Subcutaneous abdominal adipose tissue (tissue), 5 donors: ENCODE measurements around the gene CTNNBL1.

ENCODE experiments used
- H3K27ac ChIP-seq: one replicate; pipeline ENCODE4 v1.7.0; 2013; ENCODE audit warnings: low read depth, mild to moderate bottlenecking, inconsistent platforms, low read length, moderate library complexity
- H3K27me3 ChIP-seq, 5 donors: one replicate each; pipeline ENCODE4 v1.7.0; 2013; ENCODE audit warnings: low read length in 5 of 5, inconsistent platforms in 1 of 5; ENCODE audit not compliant: control insufficient read depth in 5 of 5, insufficient read depth in 4 of 5
- H3K36me3 ChIP-seq, 5 donors: one replicate each; pipeline ENCODE4 v1.7.0; 2013; ENCODE audit warnings: low read length in 5 of 5; ENCODE audit not compliant: control insufficient read depth in 5 of 5, insufficient read depth in 5 of 5
- H3K4me1 ChIP-seq, 5 donors: one replicate each; pipeline ENCODE4 v1.7.0; 2013; ENCODE audit warnings: low read length in 5 of 5, mild to moderate bottlenecking in 3 of 5, moderate library complexity in 1 of 5; ENCODE audit not compliant: control insufficient read depth in 5 of 5, insufficient read depth in 5 of 5
- H3K4me3 ChIP-seq, 5 donors: one replicate each; pipeline ENCODE4 v1.7.0; 2013; ENCODE audit warnings: low read length in 5 of 5, low read depth in 1 of 5
- H3K9ac ChIP-seq, 5 donors: one replicate each; pipeline ENCODE4 v1.7.0; 2013; ENCODE audit warnings: low read length in 5 of 5, mild to moderate bottlenecking in 4 of 5, moderate library complexity in 3 of 5
- H3K9me3 ChIP-seq, 5 donors: one replicate each; pipeline ENCODE4 v1.7.0; 2013; ENCODE audit warnings: low read length in 5 of 5; ENCODE audit not compliant: control insufficient read depth in 5 of 5
- donor health status: healthy.
- donor health status: healthy.
- donor health status: healthy.
- donor health status: healthy.
- donor health status: healthy.

CTNNBL1 gene

GRCh38 chr20:37733416-37733815 lies 39.6 kb downstream of the CTNNBL1 start:
- Histone ChIP-seq H3K27me3 (no peaks in the 10 kb centered on the region), H3K9ac (no peak overlapping the region), H3K27ac (no peak overlapping the region), H3K9me3 (no peaks in the 10 kb centered on the region), H3K4me3 (no peak overlapping the region), H3K4me1 (peaks cover 0 to 15% (median 3%) of the 10 kb centered on the region in 5 donors), H3K36me3 (peaks cover 19 to 33% (median 29%) of the 10 kb centered on the region in 5 donors)

DNA sequence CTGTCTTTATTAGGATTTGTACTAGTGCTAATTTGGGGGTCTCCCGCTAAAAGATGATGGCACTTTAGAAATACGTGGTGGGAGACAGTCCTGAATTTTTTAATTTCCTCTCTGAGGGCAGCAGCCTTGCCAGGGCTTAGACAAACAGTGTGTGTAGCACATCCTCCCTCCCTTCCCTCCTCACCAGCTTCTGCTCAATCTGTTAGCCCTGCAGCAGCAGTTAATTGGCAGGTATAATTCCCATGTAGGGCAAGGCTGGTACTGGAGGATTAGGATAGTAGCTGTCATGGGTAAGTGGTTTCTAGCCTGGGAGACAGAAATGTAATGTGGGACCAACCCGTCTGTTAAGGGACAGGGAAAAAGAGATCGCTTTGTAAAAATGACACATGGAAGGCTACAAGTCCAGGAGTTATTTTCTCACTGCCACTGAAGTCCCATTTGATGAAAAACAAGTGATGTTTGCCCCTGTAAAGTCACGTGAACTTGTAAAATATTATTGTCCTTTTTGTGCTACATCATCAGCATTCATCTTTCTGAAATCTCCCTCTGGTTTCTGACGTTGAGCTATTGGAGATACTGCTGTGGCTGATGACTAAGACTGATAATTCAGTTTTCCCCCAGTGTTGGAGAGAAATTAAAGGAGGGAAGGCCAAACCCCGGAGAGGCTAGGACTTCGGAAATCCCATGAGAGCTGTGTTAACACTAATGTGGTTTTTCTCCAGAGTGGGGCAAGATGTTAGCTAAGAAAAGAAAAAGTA lies 40.6 kb downstream of the CTNNBL1 start:
- no peaks in the 10 kb centered on the region for H3K9me3 ChIP-seq
- H3K36me3 ChIP-seq = peaks cover 25 to 42% (median 34%) of the 10 kb centered on the region in 5 donors
- H3K27ac ChIP-seq = no peak overlapping the region
- H3K4me3 ChIP-seq = no peak overlapping the region
- no peak overlapping the region for H3K9ac ChIP-seq
- peaks cover 0 to 9% (median 2%) of the 10 kb centered on the region in 5 donors for H3K4me1 ChIP-seq
- H3K27me3 ChIP-seq = no peaks in the 10 kb centered on the region

GRCh38 chr20:37735541-37735940 lies 41.7 kb downstream of the CTNNBL1 start:
- H3K27ac ChIP-seq = no peak overlapping the region
- no peaks in the 10 kb centered on the region for H3K27me3 ChIP-seq
- no peaks in the 10 kb centered on the region for H3K9me3 ChIP-seq
- H3K36me3 ChIP-seq = peaks cover 30 to 45% (median 37%) of the 10 kb centered on the region in 5 donors
- H3K4me1 ChIP-seq = peaks cover 0 to 9% (median 0%) of the 10 kb centered on the region in 5 donors
- H3K9ac ChIP-seq = no peak overlapping the region
- H3K4me3 ChIP-seq = no peak overlapping the region

DNA sequence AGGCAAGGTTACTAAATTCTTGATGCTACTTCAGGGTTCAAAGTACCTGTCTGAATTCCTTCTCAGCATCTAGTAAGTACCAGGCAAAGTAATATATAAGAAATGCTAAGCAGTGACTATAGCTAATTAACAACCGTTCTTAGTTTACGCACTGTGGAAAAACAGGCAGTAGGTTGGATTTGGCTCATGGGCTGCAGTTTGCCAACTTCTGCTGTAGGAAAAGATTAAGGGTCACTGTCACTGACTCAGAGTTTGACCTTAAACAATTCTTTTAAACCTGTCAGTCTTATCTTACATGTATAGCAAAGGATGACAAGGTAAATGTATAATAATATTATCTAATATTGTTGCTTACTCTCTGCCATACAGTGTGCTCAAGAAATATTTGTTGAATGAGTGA lies 42.3 kb downstream of the CTNNBL1 start:
- no peak overlapping the region for H3K9ac ChIP-seq
- H3K4me1 ChIP-seq = peaks cover 0 to 9% (median 0%) of the 10 kb centered on the region in 5 donors
- no peaks in the 10 kb centered on the region for H3K9me3 ChIP-seq
- H3K27ac ChIP-seq = no peak overlapping the region
- peaks cover 30 to 49% (median 37%) of the 10 kb centered on the region in 5 donors for H3K36me3 ChIP-seq
- H3K27me3 ChIP-seq = no peaks in the 10 kb centered on the region
- no peak overlapping the region for H3K4me3 ChIP-seq

DNA sequence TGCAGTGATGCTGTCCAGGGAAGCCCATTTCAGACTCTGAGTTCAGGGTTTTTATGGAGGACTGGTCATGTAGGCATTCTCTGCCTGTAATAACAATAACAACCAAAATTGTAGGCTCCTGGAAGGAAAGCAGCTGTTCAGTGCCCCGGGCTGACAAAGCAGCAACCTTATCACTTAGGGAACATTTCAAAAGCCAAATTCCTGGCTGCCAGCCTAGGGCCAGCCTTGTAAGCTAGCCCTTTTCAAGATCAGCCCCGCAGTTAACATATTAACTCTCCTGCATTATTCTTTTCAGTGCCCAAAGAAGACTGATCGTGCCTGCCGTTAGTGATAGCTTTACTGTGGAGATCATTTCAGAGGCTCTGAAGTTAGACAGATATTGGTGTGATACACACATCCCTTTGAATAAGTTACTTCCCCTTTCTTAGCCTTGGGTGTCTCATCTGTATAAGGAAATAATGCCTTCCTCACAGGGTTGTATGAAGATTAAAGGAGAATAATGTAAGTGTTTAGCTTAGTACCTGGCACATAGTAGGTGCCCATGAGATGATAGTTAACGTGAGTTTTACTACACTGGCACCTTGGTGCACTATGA lies 44.1 kb downstream of the CTNNBL1 start:
- H3K27ac ChIP-seq = no peak overlapping the region
- no peak overlapping the region for H3K4me3 ChIP-seq
- peaks cover 30 to 47% (median 37%) of the 10 kb centered on the region in 5 donors for H3K36me3 ChIP-seq
- no peaks in the 10 kb centered on the region for H3K9me3 ChIP-seq
- no peaks in the 10 kb centered on the region for H3K27me3 ChIP-seq
- H3K4me1 ChIP-seq = peaks cover 0 to 9% (median 0%) of the 10 kb centered on the region in 5 donors
- no peak overlapping the region for H3K9ac ChIP-seq

DNA sequence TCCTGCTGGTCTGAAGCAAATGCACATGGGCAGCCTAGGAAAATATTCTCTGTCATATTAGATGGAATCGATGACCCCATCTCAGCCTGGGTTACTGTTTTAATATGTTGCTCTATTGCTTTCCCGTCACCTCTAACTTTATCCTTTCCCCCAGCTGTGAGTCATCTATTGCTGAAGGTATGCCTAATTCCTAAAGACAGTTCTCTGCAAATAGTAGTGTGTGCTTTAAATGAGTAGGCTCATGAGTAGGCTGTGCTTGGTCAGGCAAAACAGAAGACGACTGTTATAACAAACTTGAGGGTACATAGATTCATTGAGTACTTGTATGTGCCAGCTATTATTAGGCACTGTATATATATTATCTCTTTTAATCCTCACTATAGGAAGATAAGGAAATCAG lies 47.2 kb downstream of the CTNNBL1 start:
- no peak overlapping the region for H3K27ac ChIP-seq
- H3K36me3 ChIP-seq = peaks cover 23 to 41% (median 27%) of the 10 kb centered on the region in 5 donors
- no peak overlapping the region for H3K4me3 ChIP-seq
- H3K9me3 ChIP-seq = no peaks in the 10 kb centered on the region
- no peak overlapping the region for H3K9ac ChIP-seq
- H3K4me1 ChIP-seq = no peaks in the 10 kb centered on the region
- no peaks in the 10 kb centered on the region for H3K27me3 ChIP-seq

DNA sequence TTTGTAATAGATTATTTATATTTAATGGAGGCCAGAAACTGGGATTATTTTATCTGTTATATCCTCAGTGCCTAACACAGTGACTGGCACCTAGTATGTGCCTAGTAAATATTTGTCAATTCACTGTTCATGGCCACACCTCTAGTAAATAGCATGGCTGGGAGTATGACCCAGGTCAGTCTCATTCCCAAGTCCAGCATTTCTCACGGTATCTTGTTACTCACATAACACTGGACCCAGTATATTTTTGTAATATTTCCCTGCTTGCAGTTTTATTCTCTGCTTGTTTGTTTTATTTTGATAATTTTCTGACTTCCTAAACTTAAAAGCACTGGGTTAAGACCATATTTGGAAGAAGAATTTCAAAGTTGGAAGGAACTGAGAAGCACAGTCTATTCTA lies 47.7 kb downstream of the CTNNBL1 start:
- H3K36me3 ChIP-seq = peaks cover 25 to 41% (median 28%) of the 10 kb centered on the region in 5 donors
- H3K27me3 ChIP-seq = no peaks in the 10 kb centered on the region
- no peaks in the 10 kb centered on the region for H3K9me3 ChIP-seq
- no peak overlapping the region for H3K9ac ChIP-seq
- H3K27ac ChIP-seq = no peak overlapping the region
- no peaks in the 10 kb centered on the region for H3K4me1 ChIP-seq
- no peak overlapping the region for H3K4me3 ChIP-seq

- H3K4me3 ChIP-seq = no peak overlapping the region
- H3K9ac ChIP-seq = no peak overlapping the region
- no peaks in the 10 kb centered on the region for H3K27me3 ChIP-seq
- no peak overlapping the region for H3K27ac ChIP-seq
- H3K36me3 ChIP-seq = peaks cover 28 to 42% (median 31%) of the 10 kb centered on the region in 5 donors
- no peaks in the 10 kb centered on the region for H3K4me1 ChIP-seq
- H3K9me3 ChIP-seq = no peaks in the 10 kb centered on the region
These were observed 48.3 kb downstream of the CTNNBL1 start for GRCh38 chr20:37742131-37742530.

- Histone ChIP-seq H3K4me1 (no peaks in the 10 kb centered on the region), H3K9ac (no peak overlapping the region), H3K27ac (no peak overlapping the region), H3K36me3 (peaks cover 19 to 40% (median 30%) of the 10 kb centered on the region in 5 donors), H3K9me3 (no peaks in the 10 kb centered on the region), H3K27me3 (no peaks in the 10 kb centered on the region), H3K4me3 (no peak overlapping the region)
These were observed 50.5 kb downstream of the CTNNBL1 start for GRCh38 chr20:37744347-37744746.

DNA sequence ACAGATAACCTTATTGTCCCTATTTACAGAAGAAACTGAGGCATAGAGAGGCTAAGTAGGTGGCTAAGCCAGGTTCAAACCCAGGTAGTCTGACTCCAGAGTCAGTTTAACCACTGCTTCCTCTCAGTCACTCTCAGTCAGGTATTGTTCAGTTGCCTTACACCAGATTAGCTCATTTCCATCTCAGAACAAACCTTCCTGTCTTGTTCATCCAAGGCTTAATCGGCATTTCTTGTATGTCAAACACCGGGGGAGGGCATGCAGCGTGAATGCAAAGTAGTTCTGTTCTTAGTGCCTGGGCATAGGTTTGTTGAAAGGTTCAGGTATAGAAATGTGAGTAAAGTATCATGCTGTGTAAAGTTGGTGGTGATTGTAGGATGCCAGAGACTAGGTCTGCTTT lies 51.7 kb downstream of the CTNNBL1 start:
- Histone ChIP-seq H3K36me3 (peaks cover 18 to 45% (median 31%) of the 10 kb centered on the region in 5 donors), H3K27ac (no peak overlapping the region), H3K27me3 (no peaks in the 10 kb centered on the region), H3K4me1 (no peaks in the 10 kb centered on the region), H3K9ac (no peak overlapping the region), H3K4me3 (no peak overlapping the region), H3K9me3 (no peaks in the 10 kb centered on the region)
